Measurements from ENCODE around the gene GPR146.

Gene GPR146

DNA sequence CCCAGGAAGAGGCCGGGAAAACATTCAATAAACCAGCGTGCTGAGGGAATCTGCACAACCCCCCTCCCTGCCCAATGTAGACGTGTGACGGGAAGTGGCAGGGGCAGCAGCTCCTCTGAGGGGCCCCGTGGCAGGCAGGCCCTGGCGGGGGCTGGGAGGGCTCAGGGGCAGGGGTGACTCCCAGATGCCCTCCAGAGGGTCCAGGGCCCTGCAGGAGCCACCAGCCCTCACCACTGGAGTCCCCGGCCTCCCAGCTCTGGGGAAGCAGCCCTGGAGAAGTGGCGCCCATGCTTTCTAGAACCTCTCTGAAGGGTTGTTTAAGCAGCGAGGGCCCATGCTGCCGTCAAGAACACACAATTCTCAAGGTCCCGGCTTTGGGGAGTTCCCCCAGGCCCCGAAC is 35.2 kb downstream of the GPR146 start:
- no peak for DNase-seq

DNA sequence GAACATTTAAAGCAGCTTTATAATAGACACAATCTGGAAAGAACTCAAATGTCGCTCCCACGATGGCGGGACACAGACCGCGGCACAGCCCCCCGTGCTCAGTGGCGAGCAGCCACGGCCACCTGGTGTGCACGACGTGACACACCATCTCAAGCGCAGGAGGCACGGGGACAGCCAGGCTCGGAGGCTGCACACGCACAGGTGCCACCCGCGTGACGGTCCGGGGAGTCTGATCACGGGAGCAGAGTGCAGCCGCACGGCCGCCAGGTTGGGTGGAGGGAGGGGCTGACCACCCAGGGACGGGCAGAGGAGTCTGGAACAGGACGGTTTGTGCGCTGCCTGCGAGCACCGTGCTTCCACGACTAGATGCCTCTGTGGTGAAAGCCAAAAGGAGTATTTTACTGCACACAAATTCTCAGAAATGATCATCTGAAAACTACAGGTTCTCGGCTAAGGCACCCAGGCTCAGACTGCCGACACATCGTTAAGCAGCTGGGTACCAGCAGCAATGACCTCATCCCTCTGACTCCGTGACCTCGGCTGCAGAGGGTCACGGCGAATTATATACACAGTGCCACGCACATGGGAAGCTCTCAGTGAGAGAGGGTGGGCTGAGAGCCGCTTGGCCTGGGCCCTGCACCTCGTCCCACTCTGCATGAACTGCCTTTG is 36.0 kb downstream of the GPR146 start:
- no peak for DNase-seq

DNA sequence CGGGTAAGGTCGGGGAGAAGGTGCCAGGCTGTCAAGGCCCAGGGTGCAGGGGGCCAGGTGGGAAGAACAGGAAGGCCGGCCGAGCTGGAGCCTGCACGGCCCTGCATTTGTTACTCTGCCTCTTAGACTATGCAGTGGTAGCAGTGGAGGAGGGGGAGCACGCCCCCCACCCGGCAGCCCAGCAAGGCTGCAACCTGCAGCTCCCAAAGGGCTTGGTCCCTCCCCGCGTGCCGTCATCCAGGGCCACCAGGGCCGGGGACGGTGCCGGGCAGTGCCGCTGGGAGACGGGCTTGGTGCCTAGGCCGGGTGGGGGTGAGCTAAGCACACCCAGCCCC is 36.5 kb downstream of the GPR146 start:
- DNase-seq = no peak

DNA sequence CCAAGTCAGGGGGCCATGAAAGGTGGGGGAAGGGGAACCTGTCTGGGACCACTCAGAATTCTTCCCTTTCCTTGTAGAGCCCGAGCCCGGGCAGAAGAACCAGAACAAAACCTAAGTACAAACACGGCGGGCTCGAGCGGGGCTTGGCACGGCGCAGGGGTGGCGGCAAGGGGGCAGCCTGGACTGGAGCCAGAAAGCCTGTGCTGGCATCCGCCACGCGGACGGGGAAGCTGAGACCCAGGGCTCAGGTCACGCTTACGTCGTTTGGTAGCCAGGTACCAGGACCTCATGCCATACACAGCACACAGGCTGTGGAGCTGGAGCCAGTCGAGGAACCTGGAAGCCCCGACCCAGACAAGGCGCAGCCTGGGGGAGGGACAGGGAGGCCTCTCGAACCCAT is 37.0 kb downstream of the GPR146 start:
- DNase-seq = no peak

DNA sequence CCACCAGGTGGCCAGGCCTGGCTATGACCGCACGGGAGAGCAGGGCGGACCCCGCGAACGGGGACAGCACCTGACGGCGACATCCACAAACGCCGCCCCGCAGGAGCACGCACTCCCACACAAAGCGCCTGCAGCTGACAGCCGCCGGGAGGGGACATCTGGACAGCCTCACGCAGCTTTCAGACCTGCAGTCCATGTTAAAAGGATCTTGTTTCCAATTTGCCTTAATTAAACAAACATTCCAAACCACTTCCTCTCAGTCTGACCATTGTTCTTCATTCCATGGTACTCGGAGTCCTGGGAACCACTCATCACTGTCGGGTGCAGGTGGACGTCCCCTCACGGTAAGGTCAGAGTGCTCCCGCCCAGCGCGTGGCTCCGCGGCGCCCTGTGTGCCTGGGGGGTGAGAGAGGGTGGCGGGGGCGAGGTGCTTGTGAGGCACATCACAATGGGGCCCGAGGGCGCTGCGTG is 37.6 kb downstream of the GPR146 start:
- DNase-seq = no peak

DNA sequence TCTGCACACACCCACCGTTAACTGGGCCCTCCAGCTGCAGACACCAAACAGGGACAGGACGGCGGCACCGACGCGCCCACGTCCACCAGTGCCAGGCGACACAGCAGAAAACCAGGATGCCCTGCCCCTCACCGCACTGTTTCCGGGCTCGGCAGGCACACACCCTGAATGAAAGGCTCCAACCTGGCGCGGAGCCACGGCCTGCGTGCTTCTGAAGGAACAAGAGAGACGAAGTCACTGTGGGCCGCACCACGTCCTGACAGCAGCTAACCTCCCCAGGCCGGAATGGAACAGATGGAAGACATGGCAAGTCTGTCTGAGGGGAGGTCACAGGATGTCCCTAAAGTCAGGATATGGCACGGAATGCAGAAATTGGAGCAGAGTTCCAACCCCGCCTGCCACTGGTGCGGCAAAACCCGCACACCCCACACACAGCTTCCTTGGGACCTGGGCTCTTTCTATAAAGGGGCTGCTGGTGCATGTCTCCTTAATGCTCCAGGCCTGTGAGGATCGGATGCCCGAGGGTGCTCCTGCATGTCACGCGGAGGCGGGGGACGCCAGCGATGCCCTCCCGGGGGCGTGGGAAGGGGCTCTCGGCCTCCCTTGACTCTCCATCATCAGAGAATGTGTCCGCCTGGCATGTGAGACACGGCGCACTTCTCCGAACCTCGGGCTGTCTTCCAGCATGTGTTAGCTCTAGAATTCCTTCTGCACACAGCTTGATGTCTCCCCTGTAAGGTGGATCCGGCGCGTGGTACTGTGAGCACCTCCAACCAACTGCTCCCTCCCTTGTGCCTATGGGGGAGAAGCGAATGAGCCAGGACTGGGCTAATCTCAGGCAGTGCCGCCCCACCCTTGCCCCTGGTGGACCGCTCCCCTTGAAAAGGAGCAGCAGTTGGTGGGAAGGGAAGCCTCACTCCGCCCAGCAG is 39.6 kb downstream of the GPR146 start:
- no peak for DNase-seq

DNA sequence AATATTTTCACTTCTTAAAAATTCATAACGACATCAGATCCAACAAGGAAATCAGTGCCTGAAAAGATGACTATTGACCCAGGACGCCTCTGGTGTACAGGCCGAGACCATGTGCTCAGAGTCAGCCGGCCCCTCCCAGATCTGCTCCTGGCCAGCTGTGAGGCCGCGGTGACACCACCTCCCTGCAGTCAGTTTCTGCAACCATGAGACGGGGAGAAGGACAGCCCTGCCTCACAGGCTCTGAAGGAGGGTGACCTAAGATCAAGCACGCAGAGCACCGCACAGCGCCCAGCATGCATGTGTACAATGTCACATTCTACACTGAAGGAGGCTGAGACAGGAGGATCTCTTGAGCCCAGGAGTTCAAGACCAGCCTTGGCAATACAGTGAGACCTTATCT is 40.9 kb downstream of the GPR146 start:
- no peak for DNase-seq

DNA sequence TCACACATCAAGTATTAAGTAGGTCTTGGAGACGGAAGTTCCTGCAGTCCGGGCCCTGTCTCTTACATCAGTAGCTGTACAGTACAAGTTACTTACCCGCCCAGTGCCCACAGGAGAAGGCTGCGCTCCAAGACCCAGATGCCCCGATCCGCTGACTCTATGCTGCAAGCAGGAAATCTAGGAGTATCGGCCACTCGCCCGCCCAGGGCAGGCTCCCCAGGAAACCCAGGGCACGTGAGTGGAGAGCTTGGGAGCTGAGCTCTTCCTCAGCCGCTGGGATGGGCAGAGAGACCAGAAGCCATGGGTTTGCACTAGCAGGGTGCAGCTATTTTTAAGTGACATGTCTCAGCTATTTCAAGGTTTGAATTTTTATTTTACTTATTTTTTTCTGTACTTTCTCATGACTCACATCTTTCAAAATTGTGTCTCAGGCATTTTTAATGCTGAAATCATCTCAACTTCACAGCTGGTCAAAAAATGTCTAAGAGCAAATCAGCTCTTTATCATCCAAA is 41.6 kb downstream of the GPR146 start:
- DNase-seq = no peak

DNA sequence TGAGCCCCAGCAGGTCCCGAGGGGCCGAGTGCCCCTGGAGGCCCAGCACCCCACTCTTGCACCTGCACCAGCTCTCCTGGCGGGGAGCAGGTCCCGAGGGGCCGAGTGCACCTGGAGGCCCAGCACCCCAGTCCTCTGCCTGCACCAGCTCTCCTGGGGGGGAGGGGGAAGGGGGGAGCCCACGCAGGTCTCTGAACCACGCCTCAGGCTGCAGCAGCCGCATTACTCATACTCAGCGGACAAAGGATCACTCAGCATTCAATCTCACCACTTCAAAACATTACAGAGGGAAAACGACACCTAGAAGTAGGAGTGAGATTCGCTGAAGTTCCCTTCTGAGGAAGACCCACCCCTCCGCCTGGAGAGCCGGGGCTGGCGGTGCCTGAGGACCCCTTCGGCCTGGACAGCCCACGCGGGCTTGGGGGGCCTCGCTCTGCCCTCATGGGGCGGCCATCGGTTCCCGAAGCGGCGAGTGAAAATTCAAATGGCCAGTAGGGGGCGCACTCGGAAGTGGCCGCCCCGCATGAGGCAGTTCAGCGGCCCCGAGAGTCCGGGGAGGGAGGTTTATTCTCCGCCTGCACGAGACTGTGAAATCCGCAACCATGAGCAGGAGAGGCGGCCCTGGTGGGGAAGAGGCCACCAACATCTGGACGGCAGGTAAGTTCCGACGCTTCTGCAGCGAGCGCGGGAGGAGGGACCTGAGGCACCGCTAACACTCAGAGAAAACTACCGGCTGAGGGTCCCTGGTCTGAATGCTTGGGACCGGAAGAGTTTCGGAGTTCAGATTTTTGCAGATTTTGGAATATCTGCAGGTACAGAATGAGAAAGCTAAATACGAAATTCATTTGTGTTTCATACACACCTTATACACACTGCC is 42.5 kb downstream of the GPR146 start:
- DNase-seq = peak; percentile 90

DNA sequence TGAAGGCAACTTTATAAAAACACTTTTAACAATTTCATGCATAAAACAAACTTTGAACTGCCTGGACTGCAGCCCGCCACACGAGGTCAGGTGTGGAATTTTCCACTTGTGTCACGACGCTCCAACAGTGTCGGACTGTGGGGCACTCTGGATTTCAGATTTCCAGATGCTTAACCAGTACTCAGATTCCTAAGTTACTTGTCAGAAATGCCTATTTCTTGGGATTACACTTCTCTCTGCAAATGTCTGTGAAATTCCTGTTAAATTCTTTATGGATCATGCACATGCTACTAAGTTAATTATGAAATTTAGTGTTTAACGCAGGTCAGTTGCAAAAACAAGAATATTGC is 43.1 kb downstream of the GPR146 start:
- DNase-seq = no peak

DNA sequence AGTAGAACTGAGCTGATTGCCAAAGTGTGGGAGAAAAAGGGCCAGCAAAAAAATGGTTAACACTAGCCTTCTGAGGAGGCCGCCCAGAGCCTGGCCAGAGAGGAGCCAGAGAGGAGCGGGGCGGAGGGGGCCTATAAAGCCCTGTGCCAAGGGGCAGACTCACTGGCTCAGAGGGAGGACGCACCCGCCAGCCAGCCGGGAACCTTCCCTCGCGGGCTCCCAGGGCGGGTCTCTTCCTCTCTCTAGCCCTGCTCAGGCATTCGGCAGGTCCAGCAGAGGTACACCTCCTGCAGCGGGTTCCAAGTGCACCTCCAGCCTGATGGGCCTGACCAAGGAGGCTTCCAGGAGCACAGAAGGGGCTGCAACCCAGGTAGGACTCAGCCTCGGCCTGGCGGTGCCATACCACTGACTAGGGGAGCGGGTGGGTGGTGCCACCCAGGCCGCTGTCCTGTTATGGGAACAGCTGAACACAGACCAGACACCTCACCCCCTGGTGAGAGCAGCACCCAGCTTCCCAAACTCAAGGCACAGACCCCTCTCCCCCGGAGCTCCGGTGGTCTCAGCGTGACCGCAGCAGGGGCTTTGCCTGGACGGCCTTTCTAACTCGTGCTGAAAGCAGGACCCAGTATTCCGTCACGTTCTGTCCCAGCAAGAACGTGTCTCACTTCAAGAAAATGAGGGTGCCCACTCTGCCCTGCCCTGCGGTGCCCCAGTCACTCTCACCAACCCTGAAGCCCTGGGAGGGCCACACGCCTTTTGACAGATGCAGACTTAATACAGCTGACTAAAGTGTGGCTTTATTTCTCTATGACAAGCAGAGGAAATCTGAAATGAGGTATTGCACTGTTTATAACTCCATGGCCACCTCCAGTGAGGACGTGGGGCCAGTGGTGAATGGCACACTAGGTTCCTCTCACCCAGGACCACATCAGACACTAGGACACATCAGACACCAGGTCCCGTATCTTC is 43.9 kb downstream of the GPR146 start, which contains the start of gene GPER1:
Gene GPER1 (plus strand): TSS at position 162 of the 969 bp plus-strand sequence. CDS start 3,616 bp downstream, outside the sequence.
- no peak for DNase-seq

DNA sequence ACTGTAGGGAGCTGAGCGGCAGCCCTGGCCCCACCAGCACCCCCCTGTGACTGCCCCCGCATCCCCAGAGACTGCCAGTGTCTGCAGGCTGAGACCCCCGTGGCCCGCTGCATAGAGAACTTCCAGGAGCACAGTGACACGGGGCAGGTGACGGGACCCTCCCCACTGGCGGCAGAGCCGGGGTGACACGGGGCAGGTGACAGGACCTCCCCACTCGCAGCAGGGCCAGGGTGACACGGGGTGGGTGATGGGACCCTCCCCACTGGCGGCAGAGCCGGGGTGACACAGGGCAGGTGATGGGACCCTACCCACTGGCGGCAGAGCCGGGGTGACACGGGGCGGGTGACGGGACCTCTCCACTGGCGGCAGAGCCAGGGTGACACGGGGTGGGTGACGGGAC is 45.9 kb downstream of the GPR146 start:
- DNase-seq = no peak

DNA sequence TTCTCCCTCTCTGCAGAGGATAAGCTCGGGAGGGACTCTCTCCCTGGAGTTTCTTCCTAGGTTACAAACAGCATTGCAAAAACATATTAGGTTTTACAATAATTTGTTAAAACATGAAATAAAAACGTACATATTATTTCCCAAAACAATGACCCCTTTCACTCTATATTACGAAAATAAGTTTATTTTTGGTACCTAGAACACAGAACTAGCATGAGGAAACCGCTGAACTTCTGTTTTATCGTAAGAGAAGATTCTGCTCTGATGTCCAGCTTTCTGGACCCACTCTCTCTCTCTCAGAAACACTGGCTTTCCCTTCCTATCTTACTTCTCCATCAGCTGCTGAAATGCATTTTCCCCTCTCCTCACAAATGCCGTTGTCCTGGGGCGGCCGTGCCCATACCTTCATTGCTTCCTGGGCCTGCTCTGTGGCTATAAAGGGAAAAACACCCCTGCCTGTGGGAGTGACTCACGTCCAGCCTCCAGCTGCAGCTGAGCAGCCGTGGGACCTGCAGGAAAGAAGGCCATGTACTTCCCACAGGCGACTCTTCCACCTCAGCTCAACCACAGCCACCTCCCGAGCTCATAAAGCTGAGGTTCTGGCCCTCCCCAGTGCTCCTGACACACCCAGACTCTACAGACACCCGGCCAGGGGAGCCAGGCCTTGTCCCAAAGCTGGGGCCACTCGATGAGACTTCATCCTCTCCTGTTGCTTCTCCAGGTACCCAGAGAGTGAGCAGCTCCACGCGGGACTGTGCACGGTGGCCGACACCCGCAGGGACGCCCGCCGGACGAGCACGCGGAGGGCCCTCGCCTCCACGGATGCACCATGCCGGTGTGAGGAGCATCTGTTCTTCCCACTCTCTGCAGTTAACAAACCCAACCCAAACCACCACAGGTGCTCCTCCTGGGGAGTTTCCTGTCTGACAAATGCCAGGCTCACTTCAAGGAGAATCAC is 46.6 kb downstream of the GPR146 start:
- no peak for DNase-seq

DNA sequence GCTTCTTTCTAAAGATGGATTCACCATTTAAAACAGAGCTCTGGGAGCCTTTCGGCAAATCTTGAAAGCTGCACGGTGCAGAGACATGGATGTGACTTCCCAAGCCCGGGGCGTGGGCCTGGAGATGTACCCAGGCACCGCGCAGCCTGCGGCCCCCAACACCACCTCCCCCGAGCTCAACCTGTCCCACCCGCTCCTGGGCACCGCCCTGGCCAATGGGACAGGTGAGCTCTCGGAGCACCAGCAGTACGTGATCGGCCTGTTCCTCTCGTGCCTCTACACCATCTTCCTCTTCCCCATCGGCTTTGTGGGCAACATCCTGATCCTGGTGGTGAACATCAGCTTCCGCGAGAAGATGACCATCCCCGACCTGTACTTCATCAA is 47.3 kb downstream of the GPR146 start:
- DNase-seq = no peak

DNA sequence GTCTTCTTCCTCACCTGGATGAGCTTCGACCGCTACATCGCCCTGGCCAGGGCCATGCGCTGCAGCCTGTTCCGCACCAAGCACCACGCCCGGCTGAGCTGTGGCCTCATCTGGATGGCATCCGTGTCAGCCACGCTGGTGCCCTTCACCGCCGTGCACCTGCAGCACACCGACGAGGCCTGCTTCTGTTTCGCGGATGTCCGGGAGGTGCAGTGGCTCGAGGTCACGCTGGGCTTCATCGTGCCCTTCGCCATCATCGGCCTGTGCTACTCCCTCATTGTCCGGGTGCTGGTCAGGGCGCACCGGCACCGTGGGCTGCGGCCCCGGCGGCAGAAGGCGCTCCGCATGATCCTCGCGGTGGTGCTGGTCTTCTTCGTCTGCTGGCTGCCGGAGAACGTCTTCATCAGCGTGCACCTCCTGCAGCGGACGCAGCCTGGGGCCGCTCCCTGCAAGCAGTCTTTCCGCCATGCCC is 47.9 kb downstream of the GPR146 start:
- no peak for DNase-seq

DNA sequence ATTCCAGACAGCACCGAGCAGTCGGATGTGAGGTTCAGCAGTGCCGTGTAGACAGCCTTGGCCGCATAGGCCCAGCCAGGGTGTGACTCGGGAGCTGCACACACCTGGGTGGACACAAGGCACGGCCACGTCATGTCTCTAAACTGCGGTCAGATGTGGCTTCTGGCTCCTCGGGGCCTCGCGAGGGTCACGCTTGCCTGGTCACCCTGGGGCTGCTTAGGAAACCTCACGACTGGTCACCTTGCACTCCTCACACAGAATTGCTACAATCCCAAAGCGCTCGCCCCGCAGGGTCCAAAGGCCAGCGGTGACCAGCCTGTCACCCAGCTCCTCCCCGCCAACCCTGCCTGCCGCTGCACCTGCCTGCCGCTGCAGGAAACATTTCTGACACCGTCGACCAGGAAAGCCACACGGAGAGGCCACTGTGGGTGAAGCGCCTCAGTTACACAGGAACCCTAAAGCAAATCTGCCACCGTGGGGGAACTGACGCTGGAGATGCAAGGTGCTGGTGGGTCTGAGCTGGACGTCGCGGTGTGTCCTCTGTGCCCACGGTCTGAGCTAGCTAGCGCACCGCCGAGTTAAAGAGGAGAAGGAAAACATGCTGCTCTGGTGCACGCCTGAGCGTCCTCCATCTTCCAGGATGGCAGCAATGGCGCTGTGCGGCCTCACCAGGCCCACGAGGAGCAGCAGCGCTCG is 48.6 kb downstream of the GPR146 start:
- no peak for DNase-seq

DNA sequence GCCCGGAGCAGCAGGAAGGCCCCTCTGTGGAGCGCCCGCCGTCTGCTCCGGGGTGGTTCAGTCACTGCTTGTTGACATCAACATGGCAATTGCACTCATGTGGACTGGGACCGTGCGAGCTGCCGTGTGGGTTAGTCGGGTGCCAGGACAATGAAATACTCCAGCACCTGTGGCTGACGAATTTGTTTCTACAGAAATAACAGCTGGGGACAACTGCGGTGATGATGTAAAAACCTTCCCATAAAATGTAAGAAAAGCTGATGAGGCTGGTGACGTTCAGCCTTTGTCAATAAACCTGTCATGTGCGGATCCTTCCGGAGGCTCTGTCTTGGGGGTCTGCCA is 49.1 kb downstream of the GPR146 start:
- no peak for DNase-seq

DNA sequence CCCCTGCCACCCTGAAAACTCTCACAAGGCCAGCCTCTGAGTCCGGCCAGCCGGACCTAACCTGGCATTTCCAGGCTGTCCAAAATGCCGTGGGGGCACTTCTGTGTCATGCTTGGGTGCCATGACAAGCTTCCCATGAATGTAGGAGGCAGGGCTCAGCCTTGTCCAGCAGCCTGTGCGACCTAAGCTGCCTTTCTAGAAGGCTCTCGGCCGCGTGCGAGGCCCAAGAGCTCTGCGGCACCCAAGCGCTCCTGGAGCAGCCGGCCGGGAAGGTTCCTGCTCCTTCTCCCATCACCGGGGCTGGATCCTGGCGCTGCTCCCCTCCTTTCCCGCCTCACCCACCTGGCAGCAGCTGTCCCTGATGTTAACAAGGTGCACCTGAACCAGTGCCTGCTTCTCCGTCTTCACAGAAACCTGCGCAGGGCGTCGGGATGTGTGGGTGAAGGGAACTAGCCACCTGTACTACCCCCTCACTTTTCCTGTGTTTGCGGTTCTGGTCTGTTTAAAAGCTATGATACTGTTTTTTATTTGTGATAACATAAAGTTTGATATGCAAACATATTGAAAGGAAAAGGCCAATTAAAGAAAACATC is 49.7 kb downstream of the GPR146 start:
- no peak for DNase-seq

DNA sequence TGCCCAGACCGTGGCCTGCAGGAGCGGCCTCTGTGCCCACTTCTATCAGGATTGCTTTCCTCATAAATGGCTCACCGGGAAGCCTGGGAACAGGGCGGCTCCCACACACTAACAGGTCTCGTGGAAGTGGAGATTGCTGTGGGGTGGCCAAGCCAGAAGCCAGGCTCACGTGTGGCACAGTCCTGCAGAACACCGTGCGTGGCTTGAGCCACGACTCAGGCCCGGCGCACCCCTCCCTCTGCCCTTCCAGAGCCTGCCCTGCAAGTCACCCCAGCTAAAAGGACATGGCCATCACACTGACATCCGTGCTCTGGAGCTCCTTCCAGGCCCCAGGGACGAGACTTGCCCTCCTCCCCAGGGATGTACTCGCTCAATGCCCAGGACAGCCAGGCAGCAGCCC is 50.5 kb downstream of the GPR146 start:
- no peak for DNase-seq
